HG03571 (cell line): Measurements from ENCODE around the gene SCAP.
A peak's percentile ranks its signal among the peaks of the same experiment; 100 is the strongest.
"Not testable (repeated sequence)": the region's sequence is repeated elsewhere in the genome, so short reads cannot be mapped to it uniquely, and the experiment has no call there.

Experiments
- ATAC-seq: cut with Tn5 transposase; IDR thresholded peaks from one replicate; pipeline ENCODE4 v1.9.1; 2021; ENCODE audit not compliant: unreplicated experiment

The SCAP gene

GRCh38 chr3:47399531-47400270, 76.0 kb downstream of the SCAP start:
- ATAC-seq, result no peak

DNA sequence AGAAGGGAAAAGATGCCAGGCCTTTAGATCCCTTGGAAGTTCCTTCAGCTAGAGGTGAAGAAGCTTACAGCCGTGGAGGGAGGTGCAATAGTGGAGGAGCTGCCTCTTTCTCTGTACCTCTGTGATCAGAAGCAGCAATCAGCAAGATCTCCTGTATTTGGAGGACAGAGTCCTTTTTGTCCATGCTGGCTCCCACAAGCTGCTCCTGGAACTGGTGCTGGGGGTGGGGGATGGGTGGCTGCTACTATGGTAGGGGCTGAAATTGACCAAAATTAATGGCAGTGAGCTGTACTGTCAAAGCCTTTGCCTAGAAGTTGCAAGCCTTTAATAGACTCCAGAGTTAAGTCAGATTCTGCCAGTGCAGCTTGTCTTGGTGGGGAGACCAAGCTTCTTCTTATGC, 76.7 kb downstream of the SCAP start:
- ATAC-seq, result no peak

GRCh38 chr3:47398228-47398627, 77.5 kb downstream of the SCAP start:
- no peak for ATAC-seq

DNA sequence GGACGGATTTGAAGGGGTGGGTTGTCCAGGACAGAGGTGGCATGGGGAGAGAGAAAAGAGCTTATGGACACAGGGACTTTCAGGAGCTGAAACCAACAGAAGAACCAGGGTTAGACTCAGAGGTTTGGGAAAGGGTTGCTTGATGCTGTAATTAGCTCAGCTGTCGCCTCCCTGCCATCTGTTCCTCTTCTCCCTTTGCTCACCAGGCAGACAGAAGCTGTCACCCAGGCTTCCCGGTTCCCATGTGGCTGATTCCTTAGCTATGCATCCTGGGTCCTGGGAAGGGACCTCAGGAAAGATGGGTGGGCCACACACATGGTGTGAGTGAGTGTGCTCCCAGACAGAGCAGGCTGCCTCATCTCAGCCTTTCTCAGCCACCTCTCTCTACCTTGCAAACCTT, 80.9 kb downstream of the SCAP start:
- no peak for ATAC-seq

GRCh38 chr3:47394140-47394870, 81.4 kb downstream of the SCAP start:
- no peak for ATAC-seq

GRCh38 chr3:47392933-47393332, 82.8 kb downstream of the SCAP start:
- no peak for ATAC-seq

DNA sequence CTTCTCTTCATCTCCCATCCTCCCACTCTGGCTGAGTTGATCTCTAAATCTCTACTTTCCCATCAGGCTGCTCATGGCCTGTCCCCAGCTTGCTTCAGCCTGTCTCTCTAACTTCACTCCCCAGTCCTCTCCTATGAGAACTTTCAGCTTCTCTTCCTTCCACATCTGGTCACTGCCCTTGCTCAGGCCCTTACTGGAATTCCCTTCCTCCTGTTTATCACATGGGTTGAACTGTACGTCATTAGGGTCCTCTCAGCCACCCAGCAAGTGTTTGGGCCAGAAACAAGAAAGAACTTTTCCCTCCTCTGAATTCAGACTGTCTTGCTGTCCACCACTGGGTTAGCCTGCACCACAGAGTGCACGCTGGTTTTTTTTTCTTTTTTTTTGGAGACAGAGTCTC, 89.9 kb downstream of the SCAP start:
- no peak for ATAC-seq

DNA sequence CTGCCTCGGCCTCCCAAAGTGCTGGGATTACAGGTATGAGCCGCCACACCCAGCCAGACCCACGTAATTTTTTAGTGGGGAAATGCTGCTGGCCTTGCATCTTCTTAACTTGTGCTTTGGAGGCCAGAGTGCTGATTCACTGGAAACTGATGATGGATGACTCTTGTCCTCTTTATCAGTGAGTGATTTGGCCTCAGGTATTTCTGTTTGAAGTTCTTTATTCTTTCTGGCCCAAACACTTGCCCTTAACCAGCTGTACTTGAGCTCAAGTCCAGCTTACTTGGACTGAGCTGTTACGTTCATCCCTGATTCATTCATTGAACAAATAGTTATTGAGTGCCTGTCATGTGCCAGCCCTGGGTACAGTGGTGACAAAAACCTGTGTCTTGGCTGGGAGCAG, 90.7 kb downstream of the SCAP start:
- no peak for ATAC-seq

DNA sequence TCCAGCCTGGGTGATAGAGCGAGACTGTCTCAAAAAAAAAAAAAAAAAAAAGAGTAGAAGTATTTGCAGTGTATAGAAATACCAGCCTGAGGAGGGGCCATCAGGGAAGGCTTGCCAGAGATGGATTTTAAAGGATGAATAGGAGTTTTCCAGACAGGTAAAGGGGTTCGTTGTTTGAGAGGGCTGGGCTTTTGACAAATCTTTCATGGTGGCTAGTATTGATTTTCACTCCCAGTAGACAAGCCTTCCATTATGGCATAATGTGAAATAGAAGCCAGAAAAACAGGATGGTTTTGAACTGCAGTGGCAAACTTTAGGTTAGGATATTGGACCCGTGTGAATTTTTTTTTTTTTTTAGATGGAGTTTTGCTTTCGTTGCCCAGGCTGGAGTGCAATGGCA, 91.3 kb downstream of the SCAP start:
- ATAC-seq, result no peak

GRCh38 chr3:47381317-47382157, 94.2 kb downstream of the SCAP start:
- ATAC-seq, result peak; percentile 53

- peak; percentile 68 for ATAC-seq
These were observed 95.0 kb downstream of the SCAP start, which contains the start of gene PTPN23 for GRCh38 chr3:47380601-47381316. PTPN23 (plus strand) TSS chr3:47381021; CDS start chr3:47381097, 76 bp downstream.

DNA sequence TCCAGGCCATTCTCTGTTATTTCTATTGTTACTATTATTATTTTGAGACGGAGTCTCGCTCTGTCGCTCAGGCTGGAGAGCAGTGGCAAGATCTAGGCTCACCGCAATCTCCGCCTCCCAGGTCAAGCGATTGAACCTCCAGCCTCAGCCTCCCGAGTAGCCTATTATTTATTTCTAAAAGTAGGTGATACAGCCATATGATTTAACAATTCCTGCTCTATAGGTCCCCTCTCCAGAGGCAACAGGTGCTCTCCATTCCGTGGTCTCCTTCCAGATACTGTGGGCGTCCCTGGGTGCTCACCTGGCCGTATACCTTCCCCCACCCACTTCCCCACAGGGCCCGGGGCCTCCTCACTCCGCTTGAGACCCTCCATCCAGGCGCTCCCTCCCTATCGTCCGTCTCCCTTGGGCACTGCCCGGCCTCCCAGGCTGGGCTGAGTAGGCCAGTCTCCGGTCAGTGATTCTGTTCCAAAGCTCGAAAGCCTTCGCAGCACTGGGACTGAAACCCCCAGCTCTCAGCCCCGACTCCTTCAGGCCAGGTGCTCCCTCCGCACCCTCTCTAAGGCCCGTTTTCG, 95.6 kb downstream of the SCAP start:
- peak; percentile 9 for ATAC-seq

- ATAC-seq, result no peak
These were observed 96.3 kb downstream of the SCAP start for GRCh38 chr3:47379411-47379899.

- no peak for ATAC-seq
These were observed 96.9 kb downstream of the SCAP start for GRCh38 chr3:47378869-47379268.

GRCh38 chr3:47377186-47377585, 98.6 kb downstream of the SCAP start:
- no peak for ATAC-seq

DNA sequence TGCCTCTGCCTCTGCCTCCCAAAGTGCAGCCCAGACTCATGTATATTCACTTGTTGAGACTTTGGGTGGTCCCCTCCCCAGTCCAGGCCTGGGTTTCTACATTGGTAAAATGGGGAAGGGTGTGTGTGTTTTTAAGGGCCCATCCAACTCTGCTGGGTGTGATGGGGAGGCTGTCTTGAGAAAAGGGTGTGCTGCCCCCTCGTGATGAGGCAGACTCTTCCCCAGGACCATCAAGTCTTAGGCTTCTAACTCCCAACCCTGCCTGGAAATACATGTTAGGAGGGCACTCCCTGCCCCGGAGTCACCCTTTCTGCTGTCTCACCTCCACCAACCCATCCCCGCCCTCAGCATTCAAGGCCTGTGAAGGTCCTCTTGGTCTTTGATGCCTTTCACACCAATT, 99.3 kb downstream of the SCAP start:
- no peak for ATAC-seq

DNA sequence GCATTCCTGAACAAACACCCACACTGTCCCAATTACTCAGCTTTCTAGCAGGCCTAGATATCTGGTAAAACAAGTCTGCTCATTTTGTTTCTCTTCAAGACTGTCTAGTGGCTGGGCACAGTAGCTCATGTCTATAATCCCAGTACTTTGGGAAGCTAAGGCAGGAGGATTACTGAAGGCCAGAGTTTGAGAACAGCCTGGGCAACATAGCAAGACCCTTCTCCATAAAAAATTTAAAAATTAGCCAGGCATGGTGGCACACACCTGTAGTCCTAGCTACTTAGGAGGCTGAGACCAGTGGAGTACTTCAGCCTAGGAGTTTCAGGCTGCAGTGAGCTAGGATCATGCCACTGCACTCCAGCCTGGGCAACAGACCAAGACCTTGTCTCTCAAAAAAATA, 101.2 kb downstream of the SCAP start:
- no peak for ATAC-seq

DNA sequence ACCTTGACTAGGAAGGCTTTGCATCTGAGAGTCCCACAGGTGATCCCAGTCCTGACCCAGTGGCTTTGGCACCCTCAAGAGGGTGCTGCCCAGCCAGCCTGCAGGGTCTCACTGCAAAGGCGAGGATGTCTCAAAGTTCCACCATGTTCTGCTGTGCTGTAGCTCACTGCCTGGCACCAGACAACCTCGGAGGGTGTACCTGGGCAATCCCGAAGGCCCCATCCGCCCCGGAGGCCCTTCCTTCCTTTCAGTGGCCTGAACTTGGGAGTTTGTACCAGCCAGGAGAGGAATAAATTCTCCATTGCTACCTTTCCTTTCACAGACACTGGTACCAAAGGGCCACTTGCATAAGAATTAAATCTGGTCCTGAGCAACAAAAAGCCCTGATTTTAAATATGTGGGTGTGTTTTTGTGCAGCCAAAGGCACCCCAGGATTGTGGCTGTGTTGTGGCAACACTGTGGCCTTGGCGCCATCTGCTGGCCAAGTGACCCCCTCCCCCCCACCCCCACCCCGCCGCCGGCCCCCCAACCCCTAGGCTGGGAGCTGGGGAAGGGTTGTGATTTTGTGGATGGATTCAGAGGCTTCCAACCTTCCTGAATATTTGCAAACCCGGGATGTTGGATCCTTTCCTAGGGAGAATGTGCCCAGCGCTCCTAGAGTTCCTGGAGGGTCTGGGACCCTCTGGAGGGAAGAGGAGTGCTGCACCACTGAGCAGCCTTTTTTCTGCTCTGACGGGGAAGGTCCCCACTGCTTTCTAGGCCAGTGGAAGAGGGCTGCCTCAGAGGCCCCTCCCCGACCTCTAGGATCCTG, 104.6 kb downstream of the SCAP start:
- no peak for ATAC-seq

- not testable (repeated sequence) for ATAC-seq
These were observed 105.7 kb downstream of the SCAP start for GRCh38 chr3:47370020-47370419.

- ATAC-seq, result no peak
These were observed 108.1 kb downstream of the SCAP start for GRCh38 chr3:47367631-47368030.
